ENCODE results near the gene RREB1. TPM values are rescaled to one million over a fixed set of nuclear protein-coding genes. Genes with fewer than 3 reads are reported as not detected.

The RREB1 gene, protein sequence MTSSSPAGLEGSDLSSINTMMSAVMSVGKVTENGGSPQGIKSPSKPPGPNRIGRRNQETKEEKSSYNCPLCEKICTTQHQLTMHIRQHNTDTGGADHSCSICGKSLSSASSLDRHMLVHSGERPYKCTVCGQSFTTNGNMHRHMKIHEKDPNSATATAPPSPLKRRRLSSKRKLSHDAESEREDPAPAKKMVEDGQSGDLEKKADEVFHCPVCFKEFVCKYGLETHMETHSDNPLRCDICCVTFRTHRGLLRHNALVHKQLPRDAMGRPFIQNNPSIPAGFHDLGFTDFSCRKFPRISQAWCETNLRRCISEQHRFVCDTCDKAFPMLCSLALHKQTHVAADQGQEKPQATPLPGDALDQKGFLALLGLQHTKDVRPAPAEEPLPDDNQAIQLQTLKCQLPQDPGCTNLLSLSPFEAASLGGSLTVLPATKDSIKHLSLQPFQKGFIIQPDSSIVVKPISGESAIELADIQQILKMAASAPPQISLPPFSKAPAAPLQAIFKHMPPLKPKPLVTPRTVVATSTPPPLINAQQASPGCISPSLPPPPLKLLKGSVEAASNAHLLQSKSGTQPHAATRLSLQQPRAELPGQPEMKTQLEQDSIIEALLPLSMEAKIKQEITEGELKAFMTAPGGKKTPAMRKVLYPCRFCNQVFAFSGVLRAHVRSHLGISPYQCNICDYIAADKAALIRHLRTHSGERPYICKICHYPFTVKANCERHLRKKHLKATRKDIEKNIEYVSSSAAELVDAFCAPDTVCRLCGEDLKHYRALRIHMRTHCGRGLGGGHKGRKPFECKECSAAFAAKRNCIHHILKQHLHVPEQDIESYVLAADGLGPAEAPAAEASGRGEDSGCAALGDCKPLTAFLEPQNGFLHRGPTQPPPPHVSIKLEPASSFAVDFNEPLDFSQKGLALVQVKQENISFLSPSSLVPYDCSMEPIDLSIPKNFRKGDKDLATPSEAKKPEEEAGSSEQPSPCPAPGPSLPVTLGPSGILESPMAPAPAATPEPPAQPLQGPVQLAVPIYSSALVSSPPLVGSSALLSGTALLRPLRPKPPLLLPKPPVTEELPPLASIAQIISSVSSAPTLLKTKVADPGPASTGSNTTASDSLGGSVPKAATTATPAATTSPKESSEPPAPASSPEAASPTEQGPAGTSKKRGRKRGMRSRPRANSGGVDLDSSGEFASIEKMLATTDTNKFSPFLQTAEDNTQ (N-terminal part only)
- 10 to 100 TPM; 17.7 to 36.6 (median 28.8) TPM for total RNA-seq

DNA sequence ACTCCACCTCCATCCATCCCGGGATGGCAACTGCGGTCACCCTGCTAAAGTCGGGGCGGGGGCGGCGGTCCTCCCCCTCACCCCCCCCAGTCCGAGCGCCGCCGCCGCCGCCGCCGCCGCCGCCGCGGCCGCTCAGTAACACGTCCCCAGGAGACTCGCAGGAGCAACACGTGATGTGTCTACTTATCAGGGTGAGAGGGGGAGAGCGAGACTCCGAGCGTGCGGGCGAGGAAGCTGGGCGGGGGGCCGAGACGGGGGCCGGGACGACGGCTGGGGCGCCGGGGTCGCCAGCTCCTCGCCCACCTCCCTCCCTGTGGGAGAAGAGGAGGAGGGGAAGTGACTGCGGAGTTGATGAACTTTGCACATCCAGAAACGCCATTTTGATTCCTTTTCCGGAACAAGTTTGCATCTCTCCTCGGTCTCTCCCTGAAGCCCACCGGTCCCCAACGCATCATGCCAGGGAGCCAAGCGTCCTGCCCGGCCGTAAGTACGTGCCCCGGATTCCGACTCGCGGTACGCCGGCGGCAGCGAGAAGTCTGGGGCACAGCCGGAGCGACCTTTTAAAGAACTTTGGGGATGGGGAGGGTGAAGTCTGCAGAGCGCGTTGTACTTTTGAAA is at the start of gene RREB1:
RREB1 (plus strand) TSS at position 384 of the 618 bp plus-strand sequence. CDS start 73,951 bp downstream, outside the sequence.
- peak within 1 kb of the TSS; percentile 95 to 99 (median 98) for H3K27ac ChIP-seq (replicated peaks in 1 of 4)
- H3K9me3 ChIP-seq = no peaks in the 10 kb centered on the region
- TF ChIP-seq, protein P1, sequence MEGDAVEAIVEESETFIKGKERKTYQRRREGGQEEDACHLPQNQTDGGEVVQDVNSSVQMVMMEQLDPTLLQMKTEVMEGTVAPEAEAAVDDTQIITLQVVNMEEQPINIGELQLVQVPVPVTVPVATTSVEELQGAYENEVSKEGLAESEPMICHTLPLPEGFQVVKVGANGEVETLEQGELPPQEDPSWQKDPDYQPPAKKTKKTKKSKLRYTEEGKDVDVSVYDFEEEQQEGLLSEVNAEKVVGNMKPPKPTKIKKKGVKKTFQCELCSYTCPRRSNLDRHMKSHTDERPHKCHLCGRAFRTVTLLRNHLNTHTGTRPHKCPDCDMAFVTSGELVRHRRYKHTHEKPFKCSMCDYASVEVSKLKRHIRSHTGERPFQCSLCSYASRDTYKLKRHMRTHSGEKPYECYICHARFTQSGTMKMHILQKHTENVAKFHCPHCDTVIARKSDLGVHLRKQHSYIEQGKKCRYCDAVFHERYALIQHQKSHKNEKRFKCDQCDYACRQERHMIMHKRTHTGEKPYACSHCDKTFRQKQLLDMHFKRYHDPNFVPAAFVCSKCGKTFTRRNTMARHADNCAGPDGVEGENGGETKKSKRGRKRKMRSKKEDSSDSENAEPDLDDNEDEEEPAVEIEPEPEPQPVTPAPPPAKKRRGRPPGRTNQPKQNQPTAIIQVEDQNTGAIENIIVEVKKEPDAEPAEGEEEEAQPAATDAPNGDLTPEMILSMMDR (IDR thresholded peaks at IDR 0.05) = no peak
- TF ChIP-seq POLR2AphosphoS5 (IDR thresholded peaks at IDR 0.05) (peak; percentile 74 to 75), POLR2A (IDR thresholded peaks at IDR 0.05; ENCODE audit: low read depth) (peak; percentile 61)
- H3K4me3 ChIP-seq = peak within 1 kb of the TSS; percentile 78 to 99 (median 90)
- no peaks in the 10 kb centered on the region for H3K27me3 ChIP-seq
- DNase-seq (ENCODE audit: extremely low spot score) = no peak
- intact Hi-C loops (cut with DNase I) = loop anchor here (5.0 to 10.0 kb wide), 4 partner anchors 35 to 383 kb away; no protein-coding TSS in a partner anchor
- H3K4me1 ChIP-seq = peaks cover 13 to 45% (median 39%) of the 10 kb centered on the region in 4 donors
- 2% methylated on average over 9 of the region's 59 CpGs for WGBS
- H3K36me3 ChIP-seq = no peaks in the 10 kb centered on the region

DNA sequence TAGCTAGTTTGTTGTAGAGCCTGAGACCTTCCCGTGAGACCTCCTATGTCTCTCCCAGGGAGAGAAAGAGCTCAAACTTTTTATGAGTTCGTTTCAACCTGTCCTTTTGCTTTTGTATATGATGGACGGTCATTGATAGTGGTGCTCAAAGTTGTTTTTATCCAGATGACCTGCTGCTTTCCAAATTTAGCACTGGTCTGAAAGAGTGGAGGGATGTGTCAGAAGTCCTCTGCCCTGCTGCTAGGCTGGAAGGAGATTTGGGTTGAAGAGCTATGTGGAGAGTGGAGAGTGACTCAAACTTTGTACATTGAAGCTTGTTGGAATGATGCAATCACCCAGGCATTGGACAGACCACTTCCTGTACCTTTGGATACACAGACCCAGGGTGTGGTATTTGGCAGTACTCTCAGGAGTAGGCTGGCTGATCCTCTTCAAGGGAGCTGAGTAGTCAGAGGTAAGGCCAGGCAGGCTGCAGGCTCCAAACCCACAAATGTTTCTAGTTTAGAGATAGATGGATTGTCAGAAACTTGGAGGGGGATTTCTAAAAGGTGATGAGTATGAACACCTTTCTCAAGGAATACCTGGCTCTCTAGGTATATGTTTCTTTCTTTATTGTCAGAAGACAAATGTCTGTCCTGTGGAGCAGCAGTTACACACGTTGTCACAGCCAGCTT is 49.4 kb upstream of the RREB1 start:
- no peak overlapping the region for H3K27ac ChIP-seq (replicated peaks in 1 of 4)
- WGBS = 81% methylated on average over 4 of the region's 4 CpGs

DNA sequence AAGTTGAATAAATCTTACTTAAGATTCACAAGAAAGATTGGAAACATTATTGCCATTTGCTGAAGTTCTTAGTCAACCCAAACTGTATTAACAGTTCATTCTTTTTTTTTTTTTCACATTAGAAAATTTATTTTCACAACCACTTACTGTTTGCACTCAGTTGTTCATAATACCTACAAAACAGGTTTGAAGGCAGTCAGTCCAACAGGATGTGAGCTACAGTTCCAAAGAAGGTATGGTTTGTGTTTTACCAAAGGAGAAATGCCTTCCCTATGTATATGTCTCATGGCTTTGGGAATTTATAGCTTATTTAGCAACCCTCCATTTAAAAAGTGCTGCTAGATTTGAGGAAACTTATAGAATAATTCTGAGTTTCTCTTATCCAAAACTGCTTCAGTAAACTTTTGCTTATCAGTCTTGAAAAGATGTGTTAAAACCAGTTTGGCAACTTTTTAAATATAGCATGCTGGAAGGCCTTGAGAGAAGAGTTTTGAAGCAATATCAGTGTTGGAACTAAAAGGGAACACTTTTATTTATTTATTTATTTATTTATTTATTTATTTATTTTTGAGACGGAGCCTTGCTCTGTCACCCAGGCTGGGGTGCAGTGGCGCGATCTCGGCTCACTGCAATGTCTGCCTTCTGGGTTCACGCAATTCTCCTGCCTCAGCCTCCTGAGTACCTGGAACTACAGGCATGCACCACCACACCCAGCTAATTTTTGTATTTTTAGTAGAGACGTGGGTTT is 46.8 kb upstream of the RREB1 start:
- H3K9me3 ChIP-seq = no peaks in the 10 kb centered on the region
- WGBS = 98% methylated on average over 6 of the region's 6 CpGs
- TF ChIP-seq EP300 (IDR thresholded peaks at IDR 0.05) (no peak), POLR2AphosphoS5 (IDR thresholded peaks at IDR 0.05) (no peak), POLR2A (IDR thresholded peaks at IDR 0.05; ENCODE audit: low read depth) (no peak)
- TF ChIP-seq, protein P1 (IDR thresholded peaks at IDR 0.05) = no peak
- H3K36me3 ChIP-seq = no peaks in the 10 kb centered on the region
- no peaks in the 10 kb centered on the region for H3K27me3 ChIP-seq
- no peaks in the 10 kb centered on the region for H3K4me1 ChIP-seq
- no peak overlapping the region for H3K27ac ChIP-seq (replicated peaks in 1 of 4)
- H3K4me3 ChIP-seq = no peak overlapping the region
- DNase-seq (ENCODE audit: extremely low spot score) = no peak
- intact Hi-C loops (cut with DNase I) = no loop called here

More for the DNA sequence above, 49.4 kb upstream of the RREB1 start:
- no peak for DNase-seq (ENCODE audit: extremely low spot score)
- no peaks in the 10 kb centered on the region for H3K27me3 ChIP-seq
- no peaks in the 10 kb centered on the region for H3K36me3 ChIP-seq
- intact Hi-C loops (cut with DNase I) = loop anchor here (10.0 kb wide), 1 partner anchor 46 kb away; the partner anchor contains the start of gene RREB1
- H3K4me3 ChIP-seq = no peak overlapping the region
- H3K9me3 ChIP-seq = no peaks in the 10 kb centered on the region
- no peaks in the 10 kb centered on the region for H3K4me1 ChIP-seq
- no peak for TF ChIP-seq EP300 (IDR thresholded peaks at IDR 0.05)
- TF ChIP-seq, protein P1 (IDR thresholded peaks at IDR 0.05) = no peak
- no peak for TF ChIP-seq POLR2AphosphoS5 (IDR thresholded peaks at IDR 0.05)
- no peak for TF ChIP-seq POLR2A (IDR thresholded peaks at IDR 0.05; ENCODE audit: low read depth)
